NCI-H2081 treated with DMSO at 0.1 percent for 48 hours (cell line): ENCODE results near the gene KIAA1671.

Experiments used
- DNase-seq: peaks from one replicate; lab custom pipeline; 2025; lab: John Stamatoyannopoulos, UW

The KIAA1671 gene

DNA sequence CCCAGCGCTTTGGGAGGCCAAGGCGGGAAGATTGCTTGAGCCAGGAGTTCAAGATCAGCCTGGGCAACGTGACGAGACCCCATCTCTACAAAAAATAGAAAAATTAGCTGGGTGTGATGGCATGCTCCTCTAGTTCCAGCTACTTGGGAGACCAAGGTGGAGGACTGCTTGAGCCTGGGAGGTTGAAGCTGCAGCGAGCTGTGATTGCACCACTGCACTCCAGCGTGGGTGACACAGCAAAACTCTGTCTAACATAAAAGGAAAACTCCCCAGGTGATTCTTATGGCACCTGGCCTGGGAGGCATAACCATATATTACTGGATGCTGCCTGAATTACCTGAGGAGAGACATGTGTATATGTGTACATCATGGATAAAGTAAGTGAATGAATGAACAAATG lies 29.1 kb downstream of the KIAA1671 start:
- no peak for DNase-seq

DNA sequence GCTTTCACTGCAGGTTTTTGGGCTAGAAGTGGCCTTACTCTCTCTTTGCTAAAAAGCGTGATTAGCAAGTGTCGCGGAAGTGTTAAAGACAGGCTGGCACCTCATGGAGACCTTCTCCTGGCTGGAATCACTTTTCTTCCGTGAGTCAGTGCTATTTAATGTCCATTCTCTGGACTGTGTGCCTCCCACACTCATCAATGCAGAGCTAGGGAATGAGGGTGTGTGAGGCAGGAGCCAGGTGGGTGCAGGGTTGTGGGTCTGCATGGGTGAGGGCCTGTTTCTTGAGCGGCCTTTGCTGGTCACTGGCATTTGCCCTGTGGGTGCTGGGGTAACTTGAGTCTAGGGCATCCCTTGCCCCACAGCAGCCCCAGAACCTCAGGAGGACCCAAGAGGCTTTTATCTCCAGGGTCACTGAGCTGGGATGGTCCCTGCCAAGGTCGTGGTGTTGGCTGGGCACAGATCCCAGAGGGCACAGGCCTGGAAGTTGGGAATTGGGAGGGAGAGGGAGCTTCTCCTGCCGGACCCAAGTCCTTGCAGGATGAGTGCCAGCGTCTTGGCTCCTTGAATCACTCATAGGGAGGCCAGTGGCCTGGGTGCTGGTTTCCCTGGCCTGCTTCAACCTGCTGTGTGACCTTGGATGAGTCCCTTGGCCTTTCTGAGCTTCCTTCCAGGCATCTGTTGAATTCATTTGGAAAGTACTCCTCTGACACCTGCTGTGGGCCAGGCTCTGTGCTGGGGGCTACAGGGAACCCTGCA lies 30.0 kb downstream of the KIAA1671 start:
- DNase-seq, result no peak

GRCh38 chr22:24983151-24983550 lies 30.6 kb downstream of the KIAA1671 start:
- DNase-seq, result no peak

DNA sequence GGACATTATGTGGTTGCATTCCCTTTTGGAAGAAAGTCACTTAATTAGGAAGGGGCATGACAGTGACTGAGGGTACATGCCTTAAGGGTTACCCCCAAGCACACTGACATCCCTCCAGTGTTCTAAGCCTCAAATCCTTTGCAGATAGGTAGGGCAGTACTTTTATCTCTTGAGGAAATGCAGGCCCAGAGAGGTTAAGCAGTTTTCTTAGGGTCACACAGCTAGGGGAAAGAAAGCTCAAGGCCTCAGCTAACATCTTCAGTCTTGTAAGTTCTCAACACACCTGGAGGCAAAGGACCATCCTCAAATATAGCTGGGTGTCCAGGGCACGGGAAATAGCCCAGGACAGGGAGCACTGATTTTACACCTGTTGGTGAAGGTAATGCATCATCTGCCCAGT lies 31.6 kb downstream of the KIAA1671 start:
- no peak for DNase-seq

GRCh38 chr22:24985826-24986214 lies 33.3 kb downstream of the KIAA1671 start:
- no peak for DNase-seq

GRCh38 chr22:24986816-24987215 lies 34.3 kb downstream of the KIAA1671 start:
- DNase-seq, result no peak

GRCh38 chr22:24989135-24989534 lies 36.6 kb downstream of the KIAA1671 start:
- no peak for DNase-seq

- no peak for DNase-seq
Measured at GRCh38 chr22:24989541-24989951, 37.0 kb downstream of the KIAA1671 start.

- DNase-seq, result no peak
Measured at GRCh38 chr22:24990344-24990905, 37.9 kb downstream of the KIAA1671 start.

DNA sequence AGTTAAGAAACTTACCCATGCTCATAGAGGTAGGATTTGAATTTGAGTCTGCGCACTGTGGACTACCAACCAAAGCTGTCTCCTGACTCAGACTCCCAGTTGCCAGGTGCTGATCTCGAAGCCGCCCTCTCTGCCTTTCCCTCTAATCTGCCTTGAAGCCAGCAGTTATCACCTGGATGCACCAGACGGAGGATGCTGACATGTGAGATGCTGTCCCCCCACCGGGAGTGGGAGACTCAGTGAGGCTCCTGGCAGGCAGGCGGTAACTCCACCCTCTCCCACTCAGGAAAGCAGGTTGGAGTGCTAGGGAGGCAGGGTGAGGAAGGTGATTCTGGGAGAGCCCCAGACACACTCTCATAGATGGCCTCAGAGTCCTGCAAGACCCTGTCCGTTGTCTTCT lies 40.4 kb downstream of the KIAA1671 start:
- no peak for DNase-seq

- DNase-seq, result no peak
Measured at GRCh38 chr22:24994070-24994763, 41.7 kb downstream of the KIAA1671 start.

- DNase-seq, result no peak
Measured at GRCh38 chr22:24995649-24996180, 43.2 kb downstream of the KIAA1671 start.

DNA sequence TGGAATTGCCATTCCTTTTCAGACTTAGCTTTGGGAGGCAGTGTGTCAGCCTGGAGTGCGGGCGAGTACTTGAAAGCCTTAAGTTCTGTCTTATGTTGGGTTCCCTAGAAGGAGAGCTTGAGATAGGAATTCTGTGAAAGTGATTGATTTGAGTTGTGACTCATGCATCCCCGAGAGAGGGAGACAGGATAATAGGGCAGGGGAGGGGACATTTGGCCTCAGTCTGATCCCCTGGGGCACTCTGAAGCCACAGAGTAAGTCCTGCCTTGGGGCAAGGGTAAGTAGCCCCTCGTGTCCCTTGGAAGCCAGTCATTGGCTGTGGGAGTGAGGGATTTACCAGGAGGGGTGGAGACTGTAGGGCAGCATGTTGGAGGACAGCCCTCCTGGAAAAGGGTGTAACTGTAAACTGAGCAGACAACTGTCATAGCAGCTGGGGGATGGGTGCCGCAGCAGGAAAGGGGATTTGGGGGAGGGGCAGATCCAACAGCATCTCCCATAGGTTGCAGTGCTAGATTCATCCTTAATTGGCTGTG lies 44.0 kb downstream of the KIAA1671 start:
- no peak for DNase-seq

DNA sequence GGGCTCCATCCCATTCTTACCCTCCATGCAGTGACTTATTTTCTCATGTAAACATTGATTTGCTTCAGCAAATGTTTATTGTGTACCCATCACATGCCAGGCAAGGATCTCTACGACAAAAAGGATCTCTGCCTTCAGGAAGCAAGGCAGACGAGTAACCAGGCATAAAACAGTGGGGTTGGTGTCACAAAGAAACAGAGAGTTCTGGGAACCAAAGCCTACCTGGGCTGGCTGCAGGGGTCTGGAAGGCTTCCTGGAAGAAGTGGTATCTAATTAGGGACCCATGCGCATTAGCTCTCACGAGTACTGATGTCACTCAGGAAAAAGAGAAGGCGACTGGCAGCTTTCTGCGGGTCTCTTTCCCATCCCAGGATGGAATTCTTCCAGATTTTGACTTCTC lies 44.5 kb downstream of the KIAA1671 start:
- DNase-seq, result no peak

- DNase-seq, result no peak
Measured at GRCh38 chr22:25000686-25001085, 48.2 kb downstream of the KIAA1671 start.

- no peak for DNase-seq
Measured at GRCh38 chr22:25002241-25002985, 49.9 kb downstream of the KIAA1671 start.

DNA sequence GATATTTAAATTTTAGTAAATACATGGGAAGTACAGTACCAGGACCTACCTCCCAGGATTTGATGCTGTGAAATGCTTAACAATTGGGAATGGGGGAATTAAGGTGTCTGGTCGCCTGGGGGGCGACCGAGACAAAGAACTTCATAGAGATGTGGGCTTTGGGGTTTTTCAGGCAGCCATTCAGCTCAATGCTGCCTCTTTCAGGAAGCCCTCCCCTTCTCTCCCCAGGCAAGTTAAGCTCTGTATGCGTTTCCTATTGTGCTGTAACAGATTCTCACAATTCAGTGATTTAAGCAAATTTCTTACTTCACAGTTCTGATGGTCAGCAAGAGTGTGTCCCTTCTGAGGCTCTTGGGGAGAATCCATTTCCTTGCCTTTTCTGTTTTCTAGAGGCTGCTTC lies 53.8 kb downstream of the KIAA1671 start:
- no peak for DNase-seq

DNA sequence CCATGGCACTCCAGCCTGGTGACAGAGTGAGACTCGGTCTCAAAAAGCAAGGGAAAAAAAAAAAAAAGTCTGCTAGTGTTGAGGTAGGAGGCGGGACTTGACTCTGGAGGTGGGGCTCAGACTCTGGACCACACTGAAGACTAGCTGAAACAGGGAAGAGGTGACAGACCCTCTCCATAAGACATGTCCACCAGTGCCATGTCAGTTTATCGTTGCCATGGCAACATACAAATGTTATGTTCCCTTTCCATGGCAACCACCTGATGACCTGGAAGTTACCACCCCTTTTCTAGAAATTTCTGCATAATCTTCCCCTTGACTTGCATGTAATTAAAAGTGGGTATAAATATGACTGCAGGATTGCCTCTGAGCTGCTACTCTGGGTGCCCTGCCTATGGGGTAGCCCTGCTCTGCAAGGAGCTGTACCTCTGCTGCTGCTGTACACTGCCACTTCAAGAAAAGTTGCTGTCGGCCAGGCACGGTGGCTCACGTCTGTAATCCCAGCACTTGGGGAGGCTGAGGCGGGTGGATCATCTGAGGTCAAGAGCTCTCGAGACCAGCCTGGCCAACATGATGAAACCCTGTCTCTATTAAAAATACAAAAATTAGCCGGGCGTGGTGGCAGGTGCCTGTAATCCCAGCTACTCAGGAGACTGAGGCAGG lies 55.1 kb downstream of the KIAA1671 start:
- no peak for DNase-seq

DNA sequence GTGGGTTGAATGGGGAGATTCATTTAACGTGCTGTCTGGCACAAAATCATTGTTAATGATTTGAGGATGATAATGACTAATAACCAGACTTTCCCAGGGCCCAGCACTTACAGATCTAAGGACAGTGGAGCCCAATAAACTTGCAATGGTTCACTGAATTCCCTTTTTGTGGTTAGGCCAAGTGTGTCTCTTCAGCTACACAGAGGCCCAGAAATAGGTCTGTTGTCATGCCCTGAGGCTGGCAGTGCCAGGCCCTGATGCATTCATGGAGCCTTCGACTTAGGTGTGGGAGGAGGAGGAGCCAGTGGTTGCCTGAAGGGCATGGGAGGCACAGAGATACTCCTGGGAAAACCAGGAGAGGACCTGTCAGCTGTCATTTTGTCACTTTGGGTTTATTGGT lies 56.1 kb downstream of the KIAA1671 start:
- no peak for DNase-seq

DNA sequence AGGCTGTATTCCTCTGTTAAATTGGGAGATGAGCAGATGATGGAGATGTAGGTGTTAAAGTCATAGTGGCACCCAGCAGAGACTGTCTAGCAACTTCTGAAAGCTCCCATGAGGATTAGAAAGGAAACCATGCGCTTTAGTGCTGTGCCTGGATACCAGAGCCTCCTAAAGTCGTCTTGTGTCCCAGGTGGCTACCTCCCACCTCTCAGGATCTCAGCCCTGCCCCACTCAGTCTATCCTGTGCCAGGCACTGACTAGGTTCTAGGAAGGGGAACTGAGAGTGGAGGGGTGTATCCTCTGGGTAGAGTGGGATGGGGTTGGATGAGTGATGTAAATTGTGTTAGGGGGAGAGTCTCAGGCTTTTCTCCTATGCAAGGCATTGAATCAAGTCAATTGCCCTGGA lies 60.2 kb downstream of the KIAA1671 start:
- no peak for DNase-seq

DNA sequence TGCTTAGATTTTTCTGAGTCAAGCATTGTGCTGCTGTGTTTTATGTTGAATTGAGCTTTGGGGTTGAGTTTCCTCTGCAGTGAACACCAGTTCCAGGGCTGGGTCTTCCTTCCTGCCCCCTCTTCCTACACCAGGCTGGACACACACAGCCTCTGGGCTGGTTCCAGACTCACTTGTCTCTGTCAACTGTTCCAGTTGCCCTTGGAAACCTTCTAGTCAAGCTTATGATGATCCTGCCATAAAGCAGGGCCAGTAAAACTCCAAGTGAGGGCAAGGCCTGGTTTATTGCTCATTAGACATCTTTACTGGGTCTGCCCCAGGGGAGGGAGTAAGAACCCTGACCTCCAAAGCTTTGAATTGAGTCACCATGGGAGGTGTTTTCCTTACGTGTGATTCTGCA lies 61.1 kb downstream of the KIAA1671 start:
- no peak for DNase-seq
